WTC11 (cell line): ENCODE measurements around the gene PAX8. TPM values are rescaled to one million over a fixed set of nuclear protein-coding genes. Genes with fewer than 3 reads are reported as not detected.

Experiments used
- ATAC-seq: fragments of 200-7000 bp; cut with Tn5 transposase; 2 replicates; pipeline ENCODE4 v1.10.0; 2021; ENCODE audit warnings: mild to moderate bottlenecking, moderate library complexity
- CTCF ChIA-PET: fragments of 300-600 bp; sonication (Branson Sonifier 250); formaldehyde crosslinking; loops from one replicate; lab custom pipeline; 2021; ENCODE audit warnings: antibody characterized with exemption; lab: Charles Lee
- POLR2A ChIA-PET: fragments of 350-600 bp; sonication (Branson Sonifier 250); formaldehyde crosslinking; loops from one replicate; lab custom pipeline; 2021; ENCODE audit warnings: antibody characterized with exemption; lab: Charles Lee
- DNase-seq: peaks from one replicate; pipeline ENCODE4 v3.0.0; 2021; ENCODE audit warnings: low spot score
- H3K27ac Mint-ChIP-seq: 2 replicates; pipeline ENCODE4 v1.8.0; 2021; ENCODE audit warnings: mixed read lengths
- H3K27me3 Mint-ChIP-seq: 2 replicates; pipeline ENCODE4 v1.8.0; 2021; ENCODE audit warnings: low read depth, mild to moderate bottlenecking, moderate library complexity, mixed read lengths
- H3K36me3 Mint-ChIP-seq: 2 replicates; pipeline ENCODE4 v1.8.0; 2021; ENCODE audit warnings: mixed read lengths
- H3K4me1 Mint-ChIP-seq: 2 replicates; pipeline ENCODE4 v1.8.0; 2022; ENCODE audit warnings: mixed read lengths
- H3K4me3 Mint-ChIP-seq: 2 replicates; pipeline ENCODE4 v1.8.0; 2021; ENCODE audit warnings: mild to moderate bottlenecking, moderate library complexity, mixed read lengths
- H3K9me3 Mint-ChIP-seq: 2 replicates; pipeline ENCODE4 v1.8.0; 2021; ENCODE audit warnings: mixed read lengths
- ATF1 ChIP-seq: sonication (generic); formaldehyde crosslinking; IDR thresholded peaks from 2 replicates; pipeline ENCODE4 v1.8.1; 2023; ENCODE audit warnings: mild to moderate bottlenecking, moderate library complexity, missing genetic modification reagents
- E2F4 ChIP-seq: sonication (generic); formaldehyde crosslinking; IDR thresholded peaks from 2 replicates; pipeline ENCODE4 v1.8.1; 2022; ENCODE audit warnings: low read depth, mild to moderate bottlenecking, moderate library complexity, missing genetic modification reagents, borderline replicate concordance
- EMX1 ChIP-seq: fragments of 250-450 bp; sonication (Bioruptor Pico); IDR thresholded peaks from 2 replicates; pipeline ENCODE4 v1.8.0; 2021; ENCODE audit warnings: mild to moderate bottlenecking
- FOXP1 ChIP-seq: sonication (generic); formaldehyde crosslinking; IDR thresholded peaks from 2 replicates; pipeline ENCODE4 v1.8.0; 2022; ENCODE audit warnings: missing genetic modification reagents, mild to moderate bottlenecking, moderate library complexity, borderline replicate concordance
- IRF1 ChIP-seq: sonication (generic); formaldehyde crosslinking; IDR thresholded peaks from 2 replicates; pipeline ENCODE4 v1.8.0; 2023; ENCODE audit warnings: missing genetic modification reagents
- JUN ChIP-seq: sonication (generic); formaldehyde crosslinking; IDR thresholded peaks from 2 replicates; pipeline ENCODE4 v1.8.0; 2023; ENCODE audit warnings: mild to moderate bottlenecking, missing genetic modification reagents
- NFATC4 ChIP-seq: fragments of 250-450 bp; sonication (Bioruptor Pico); IDR thresholded peaks from 2 replicates; pipeline ENCODE4 v1.9.0; 2021; ENCODE audit warnings: mild to moderate bottlenecking
- NFYB ChIP-seq: sonication (generic); formaldehyde crosslinking; conservative IDR thresholded peaks from 2 replicates; pipeline ENCODE4 v1.8.0; 2022; ENCODE audit warnings: low read depth, missing genetic modification reagents
- RELA ChIP-seq: sonication (generic); formaldehyde crosslinking; IDR thresholded peaks from 2 replicates; pipeline ENCODE4 v1.8.1; 2022; ENCODE audit warnings: missing genetic modification reagents, mild to moderate bottlenecking, borderline replicate concordance
- SMAD3 ChIP-seq: sonication (generic); formaldehyde crosslinking; IDR thresholded peaks from 2 replicates; pipeline ENCODE4 v1.8.0; 2022; ENCODE audit warnings: missing genetic modification reagents, mild to moderate bottlenecking, borderline replicate concordance
- SMAD4 ChIP-seq: sonication (generic); formaldehyde crosslinking; IDR thresholded peaks from 2 replicates; pipeline ENCODE4 v1.8.0; 2022; ENCODE audit warnings: mild to moderate bottlenecking, missing genetic modification reagents
- SOX15 ChIP-seq: fragments of 250-450 bp; sonication (Bioruptor Pico); IDR thresholded peaks from 2 replicates; pipeline ENCODE4 v1.9.0; 2021; ENCODE audit warnings: mild to moderate bottlenecking
- SP1 ChIP-seq: sonication (generic); formaldehyde crosslinking; conservative IDR thresholded peaks from 2 replicates; pipeline ENCODE4 v1.8.1; 2022; ENCODE audit warnings: missing genetic modification reagents
- STAT6 ChIP-seq: sonication (generic); formaldehyde crosslinking; conservative IDR thresholded peaks from 2 replicates; pipeline ENCODE4 v1.8.1; 2023; ENCODE audit warnings: mild to moderate bottlenecking, low read depth, missing genetic modification reagents, moderate library complexity
- USF1 ChIP-seq: sonication (generic); formaldehyde crosslinking; IDR thresholded peaks from 2 replicates; pipeline ENCODE4 v1.8.0; 2022; ENCODE audit warnings: mild to moderate bottlenecking, missing genetic modification reagents
- ZNF232 ChIP-seq: sonication (generic); formaldehyde crosslinking; IDR thresholded peaks from 2 replicates; pipeline ENCODE4 v1.8.0; 2022; ENCODE audit warnings: mild to moderate bottlenecking, missing genetic modification reagents
- total RNA-seq: library from RNA; stranded (reverse); gene quantifications from 3 replicates; pipeline ENCODE4 v1.2.3, GENCODE V29; 2021
- TF ChIP-seq, protein P1 (sequence below): sonication (generic); formaldehyde crosslinking; IDR thresholded peaks from 2 replicates; pipeline ENCODE4 v1.8.1; 2023; ENCODE audit warnings: mild to moderate bottlenecking, missing genetic modification reagents, moderate library complexity
- TF ChIP-seq, protein P2 (sequence below): sonication (generic); formaldehyde crosslinking; IDR thresholded peaks from 2 replicates; pipeline ENCODE4 v1.8.0; 2022; ENCODE audit warnings: missing genetic modification reagents
- TF ChIP-seq, protein P3 (sequence below): sonication (generic); formaldehyde crosslinking; IDR thresholded peaks from 2 replicates; pipeline ENCODE4 v1.8.0; 2023; ENCODE audit warnings: mild to moderate bottlenecking, missing genetic modification reagents

PAX8 gene
- total RNA-seq, 1 experiment from 2014 or later: 0.35 TPM

GRCh38 chr2:113184531-113185230, 94.0 kb downstream of the PAX8 start:
- POLR2A ChIA-PET: no interaction called here
- H3K9me3 Mint-ChIP-seq: no peaks in the 10 kb centered on the region
- CTCF ChIA-PET: interaction anchor here (1.3 kb wide), 1 partner anchor 19 kb away, joined by 4 read pairs; no protein-coding TSS in a partner anchor
- H3K27ac Mint-ChIP-seq: no peak overlapping the region
- no peak overlapping the region for H3K4me3 Mint-ChIP-seq
- TF ChIP-seq RELA: no peak
- TF ChIP-seq SP1 (CRISPR knock-in tag): no peak
- TF ChIP-seq IRF1 (CRISPR knock-in tag): no peak
- TF ChIP-seq, protein P1, sequence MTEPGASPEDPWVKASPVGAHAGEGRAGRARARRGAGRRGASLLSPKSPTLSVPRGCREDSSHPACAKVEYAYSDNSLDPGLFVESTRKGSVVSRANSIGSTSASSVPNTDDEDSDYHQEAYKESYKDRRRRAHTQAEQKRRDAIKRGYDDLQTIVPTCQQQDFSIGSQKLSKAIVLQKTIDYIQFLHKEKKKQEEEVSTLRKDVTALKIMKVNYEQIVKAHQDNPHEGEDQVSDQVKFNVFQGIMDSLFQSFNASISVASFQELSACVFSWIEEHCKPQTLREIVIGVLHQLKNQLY (CRISPR knock-in tag): no peak
- TF ChIP-seq STAT6 (CRISPR knock-in tag): no peak
- DNase-seq: no peak
- peaks cover 15% of the 10 kb centered on the region for H3K4me1 Mint-ChIP-seq
- no peaks in the 10 kb centered on the region for H3K27me3 Mint-ChIP-seq
- no peaks in the 10 kb centered on the region for H3K36me3 Mint-ChIP-seq
- ATAC-seq: no peak

DNA sequence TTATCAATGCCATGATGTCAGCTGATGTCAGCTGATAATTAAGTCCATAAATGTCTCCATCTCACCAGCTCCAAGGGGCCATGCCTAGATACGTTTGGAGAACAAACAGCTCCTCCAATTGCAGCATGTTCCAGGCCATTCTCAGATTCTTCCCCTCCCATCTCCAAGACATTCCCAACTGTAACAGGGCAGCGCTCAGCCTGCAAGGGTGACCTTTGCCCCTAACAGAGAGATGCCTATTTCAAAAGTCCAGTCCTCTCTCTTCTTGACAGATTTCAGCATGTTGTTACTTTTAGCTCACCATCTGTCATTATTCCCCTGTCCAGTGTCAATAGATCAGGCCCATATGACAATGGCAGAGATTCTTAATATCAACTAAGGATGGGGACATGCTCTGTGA, 95.0 kb downstream of the PAX8 start:
- POLR2A ChIA-PET: no interaction called here
- Mint-ChIP-seq H3K36me3 (no peaks in the 10 kb centered on the region), H3K4me1 (peaks cover 11% of the 10 kb centered on the region), H3K27ac (no peak overlapping the region), H3K4me3 (no peak overlapping the region), H3K9me3 (no peaks in the 10 kb centered on the region), H3K27me3 (no peaks in the 10 kb centered on the region)
- TF ChIP-seq NFATC4 (CRISPR knock-in tag) (no peak), ATF1 (no peak), USF1 (CRISPR knock-in tag) (no peak), SP1 (CRISPR knock-in tag) (no peak), SOX15 (no peak), NFYB (no peak), SMAD3 (CRISPR knock-in tag) (no peak), ZNF232 (no peak), JUN (no peak), EMX1 (CRISPR knock-in tag) (no peak), FOXP1 (CRISPR knock-in tag) (no peak), E2F4 (CRISPR knock-in tag) (no peak), SMAD4 (no peak)
- TF ChIP-seq, protein P2, sequence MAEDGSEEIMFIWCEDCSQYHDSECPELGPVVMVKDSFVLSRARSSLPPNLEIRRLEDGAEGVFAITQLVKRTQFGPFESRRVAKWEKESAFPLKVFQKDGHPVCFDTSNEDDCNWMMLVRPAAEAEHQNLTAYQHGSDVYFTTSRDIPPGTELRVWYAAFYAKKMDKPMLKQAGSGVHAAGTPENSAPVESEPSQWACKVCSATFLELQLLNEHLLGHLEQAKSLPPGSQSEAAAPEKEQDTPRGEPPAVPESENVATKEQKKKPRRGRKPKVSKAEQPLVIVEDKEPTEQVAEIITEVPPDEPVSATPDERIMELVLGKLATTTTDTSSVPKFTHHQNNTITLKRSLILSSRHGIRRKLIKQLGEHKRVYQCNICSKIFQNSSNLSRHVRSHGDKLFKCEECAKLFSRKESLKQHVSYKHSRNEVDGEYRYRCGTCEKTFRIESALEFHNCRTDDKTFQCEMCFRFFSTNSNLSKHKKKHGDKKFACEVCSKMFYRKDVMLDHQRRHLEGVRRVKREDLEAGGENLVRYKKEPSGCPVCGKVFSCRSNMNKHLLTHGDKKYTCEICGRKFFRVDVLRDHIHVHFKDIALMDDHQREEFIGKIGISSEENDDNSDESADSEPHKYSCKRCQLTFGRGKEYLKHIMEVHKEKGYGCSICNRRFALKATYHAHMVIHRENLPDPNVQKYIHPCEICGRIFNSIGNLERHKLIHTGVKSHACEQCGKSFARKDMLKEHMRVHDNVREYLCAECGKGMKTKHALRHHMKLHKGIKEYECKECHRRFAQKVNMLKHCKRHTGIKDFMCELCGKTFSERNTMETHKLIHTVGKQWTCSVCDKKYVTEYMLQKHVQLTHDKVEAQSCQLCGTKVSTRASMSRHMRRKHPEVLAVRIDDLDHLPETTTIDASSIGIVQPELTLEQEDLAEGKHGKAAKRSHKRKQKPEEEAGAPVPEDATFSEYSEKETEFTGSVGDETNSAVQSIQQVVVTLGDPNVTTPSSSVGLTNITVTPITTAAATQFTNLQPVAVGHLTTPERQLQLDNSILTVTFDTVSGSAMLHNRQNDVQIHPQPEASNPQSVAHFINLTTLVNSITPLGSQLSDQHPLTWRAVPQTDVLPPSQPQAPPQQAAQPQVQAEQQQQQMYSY (CRISPR knock-in tag): no peak
- TF ChIP-seq, protein P3, sequence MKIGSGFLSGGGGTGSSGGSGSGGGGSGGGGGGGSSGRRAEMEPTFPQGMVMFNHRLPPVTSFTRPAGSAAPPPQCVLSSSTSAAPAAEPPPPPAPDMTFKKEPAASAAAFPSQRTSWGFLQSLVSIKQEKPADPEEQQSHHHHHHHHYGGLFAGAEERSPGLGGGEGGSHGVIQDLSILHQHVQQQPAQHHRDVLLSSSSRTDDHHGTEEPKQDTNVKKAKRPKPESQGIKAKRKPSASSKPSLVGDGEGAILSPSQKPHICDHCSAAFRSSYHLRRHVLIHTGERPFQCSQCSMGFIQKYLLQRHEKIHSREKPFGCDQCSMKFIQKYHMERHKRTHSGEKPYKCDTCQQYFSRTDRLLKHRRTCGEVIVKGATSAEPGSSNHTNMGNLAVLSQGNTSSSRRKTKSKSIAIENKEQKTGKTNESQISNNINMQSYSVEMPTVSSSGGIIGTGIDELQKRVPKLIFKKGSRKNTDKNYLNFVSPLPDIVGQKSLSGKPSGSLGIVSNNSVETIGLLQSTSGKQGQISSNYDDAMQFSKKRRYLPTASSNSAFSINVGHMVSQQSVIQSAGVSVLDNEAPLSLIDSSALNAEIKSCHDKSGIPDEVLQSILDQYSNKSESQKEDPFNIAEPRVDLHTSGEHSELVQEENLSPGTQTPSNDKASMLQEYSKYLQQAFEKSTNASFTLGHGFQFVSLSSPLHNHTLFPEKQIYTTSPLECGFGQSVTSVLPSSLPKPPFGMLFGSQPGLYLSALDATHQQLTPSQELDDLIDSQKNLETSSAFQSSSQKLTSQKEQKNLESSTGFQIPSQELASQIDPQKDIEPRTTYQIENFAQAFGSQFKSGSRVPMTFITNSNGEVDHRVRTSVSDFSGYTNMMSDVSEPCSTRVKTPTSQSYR (CRISPR knock-in tag): no peak
- TF ChIP-seq, protein P1 (CRISPR knock-in tag): no peak
- ATAC-seq: no peak
- CTCF ChIA-PET: interaction anchor here (0.7 to 2.2 kb wide), 5 partner anchors 15 to 46 kb away, joined by 3 to 8 read pairs (median 4); no protein-coding TSS in a partner anchor
- no peak for DNase-seq
